KMS-11 (cell line): ENCODE measurements around the gene FAM133A.

ENCODE experiments used
- H2AFZ ChIP-seq: fragments of 200-600 bp; sonication (generic); 2 replicates; pipeline ENCODE4 v1.6.1; 2016; ENCODE audit warnings: antibody characterized with exemption, mixed run types, low read depth
- H3K27ac ChIP-seq: fragments of 200-600 bp; sonication (generic); 2 replicates; pipeline ENCODE4 v1.6.1; 2016; ENCODE audit warnings: mild to moderate bottlenecking, mixed run types
- H3K27me3 ChIP-seq: fragments of 200-600 bp; sonication (generic); 2 replicates; pipeline ENCODE4 v1.6.1; 2017; ENCODE audit warnings: mild to moderate bottlenecking, low read depth, mixed run types, moderate library complexity; ENCODE audit not compliant: insufficient read depth
- H3K36me3 ChIP-seq: fragments of 200-600 bp; sonication (generic); 2 replicates; pipeline ENCODE4 v1.6.1; 2017; ENCODE audit warnings: mild to moderate bottlenecking, mixed run types; ENCODE audit not compliant: insufficient read depth
- H3K4me1 ChIP-seq: fragments of 200-600 bp; sonication (generic); 2 replicates; pipeline ENCODE4 v1.6.1; 2016; ENCODE audit warnings: mild to moderate bottlenecking, low read depth, mixed run types; ENCODE audit not compliant: poor library complexity, severe bottlenecking
- H3K4me2 ChIP-seq: fragments of 200-600 bp; sonication (generic); 2 replicates; pipeline ENCODE4 v1.7.0; 2016; ENCODE audit warnings: mild to moderate bottlenecking, mixed run types
- H3K4me3 ChIP-seq: fragments of 200-600 bp; sonication (generic); IDR thresholded peaks from 2 replicates; pipeline ENCODE4 v1.6.1; 2017; ENCODE audit warnings: low read depth, low read length, mixed read lengths; ENCODE audit not compliant: insufficient read depth
- H3K79me2 ChIP-seq: fragments of 200-600 bp; sonication (generic); 2 replicates; pipeline ENCODE4 v1.6.1; 2016; ENCODE audit warnings: low read depth, mixed run types; ENCODE audit not compliant: insufficient read depth
- H3K9ac ChIP-seq: fragments of 200-600 bp; sonication (generic); 2 replicates; pipeline ENCODE4 v1.6.1; 2016; ENCODE audit warnings: mild to moderate bottlenecking, mixed run types
- H4K20me1 ChIP-seq: fragments of 200-600 bp; sonication (generic); 2 replicates; pipeline ENCODE4 v1.6.1; 2016; ENCODE audit warnings: mild to moderate bottlenecking, mixed run types; ENCODE audit not compliant: insufficient read depth
- TF ChIP-seq, protein P1 (sequence below): fragments of 200-600 bp; sonication (generic); conservative IDR thresholded peaks from 2 replicates; pipeline ENCODE4 v1.6.1; 2017; ENCODE audit warnings: low read depth, mild to moderate bottlenecking, antibody characterized with exemption, low read length, moderate library complexity, mixed read lengths

The FAM133A gene

DNA sequence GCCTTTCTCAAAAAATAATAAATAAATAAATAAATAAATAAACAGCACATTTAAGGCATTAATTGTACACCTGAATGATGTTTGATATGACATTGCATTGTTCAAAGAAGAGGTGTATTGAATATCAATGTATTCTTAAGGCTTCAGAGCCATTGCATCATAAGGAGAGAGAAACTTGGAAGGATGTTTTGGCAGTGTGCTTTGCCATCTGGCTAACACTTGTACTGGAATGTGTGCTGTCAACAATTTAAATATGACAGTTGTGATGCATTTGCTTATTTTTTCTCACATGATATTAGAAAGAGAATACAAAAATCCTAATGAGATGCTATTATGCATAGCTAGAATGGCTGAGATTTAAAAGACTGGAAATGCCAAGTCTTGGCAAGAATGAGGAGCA lies 67.8 kb downstream of the FAM133A start:
- Histone ChIP-seq H2AFZ (no peak overlapping the region), H3K79me2 (no peaks in the 10 kb centered on the region), H3K9ac (no peak overlapping the region), H3K4me1 (no peaks in the 10 kb centered on the region), H3K27me3 (no peaks in the 10 kb centered on the region), H4K20me1 (no peaks in the 10 kb centered on the region), H3K4me2 (no peak overlapping the region), H3K36me3 (no peaks in the 10 kb centered on the region), H3K4me3 (no peak overlapping the region), H3K27ac (no peak overlapping the region)
- TF ChIP-seq, protein P1, sequence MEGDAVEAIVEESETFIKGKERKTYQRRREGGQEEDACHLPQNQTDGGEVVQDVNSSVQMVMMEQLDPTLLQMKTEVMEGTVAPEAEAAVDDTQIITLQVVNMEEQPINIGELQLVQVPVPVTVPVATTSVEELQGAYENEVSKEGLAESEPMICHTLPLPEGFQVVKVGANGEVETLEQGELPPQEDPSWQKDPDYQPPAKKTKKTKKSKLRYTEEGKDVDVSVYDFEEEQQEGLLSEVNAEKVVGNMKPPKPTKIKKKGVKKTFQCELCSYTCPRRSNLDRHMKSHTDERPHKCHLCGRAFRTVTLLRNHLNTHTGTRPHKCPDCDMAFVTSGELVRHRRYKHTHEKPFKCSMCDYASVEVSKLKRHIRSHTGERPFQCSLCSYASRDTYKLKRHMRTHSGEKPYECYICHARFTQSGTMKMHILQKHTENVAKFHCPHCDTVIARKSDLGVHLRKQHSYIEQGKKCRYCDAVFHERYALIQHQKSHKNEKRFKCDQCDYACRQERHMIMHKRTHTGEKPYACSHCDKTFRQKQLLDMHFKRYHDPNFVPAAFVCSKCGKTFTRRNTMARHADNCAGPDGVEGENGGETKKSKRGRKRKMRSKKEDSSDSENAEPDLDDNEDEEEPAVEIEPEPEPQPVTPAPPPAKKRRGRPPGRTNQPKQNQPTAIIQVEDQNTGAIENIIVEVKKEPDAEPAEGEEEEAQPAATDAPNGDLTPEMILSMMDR, result no peak

DNA sequence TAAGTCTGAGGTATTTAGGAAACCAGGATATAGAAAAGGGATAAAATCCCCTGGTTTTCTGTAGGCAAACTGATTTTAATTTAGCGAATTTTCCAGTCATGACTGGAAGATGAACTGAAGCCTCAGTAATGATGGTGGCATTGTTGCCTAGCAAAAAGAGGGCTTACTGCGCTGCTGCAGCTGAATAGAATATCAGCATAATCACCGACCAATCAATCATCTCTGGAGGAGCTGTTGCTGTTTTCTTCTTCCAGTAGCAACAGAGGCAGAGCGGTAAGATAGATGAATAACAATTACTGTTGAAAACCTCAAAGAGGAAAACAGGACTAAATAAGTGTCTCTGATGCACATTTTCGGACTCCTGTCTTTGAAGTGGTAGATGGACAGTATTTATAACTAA lies 86.2 kb downstream of the FAM133A start:
- H3K27ac ChIP-seq, result no peak overlapping the region
- no peaks in the 10 kb centered on the region for H3K36me3 ChIP-seq
- no peaks in the 10 kb centered on the region for H3K4me1 ChIP-seq
- no peak overlapping the region for H3K9ac ChIP-seq
- no peak overlapping the region for H3K4me3 ChIP-seq
- H3K27me3 ChIP-seq, result no peaks in the 10 kb centered on the region
- no peak overlapping the region for H2AFZ ChIP-seq
- TF ChIP-seq, protein P1, result no peak
- H4K20me1 ChIP-seq, result no peaks in the 10 kb centered on the region
- no peak overlapping the region for H3K4me2 ChIP-seq
- H3K79me2 ChIP-seq, result no peaks in the 10 kb centered on the region
